ENCODE results near the gene KMT5C. TPM values are rescaled to one million over a fixed set of nuclear protein-coding genes. Genes with fewer than 3 reads are reported as not detected.

Gene KMT5C
- total RNA-seq, 2 donors from 2014 or later, result 10.2 to 25.2 TPM

DNA sequence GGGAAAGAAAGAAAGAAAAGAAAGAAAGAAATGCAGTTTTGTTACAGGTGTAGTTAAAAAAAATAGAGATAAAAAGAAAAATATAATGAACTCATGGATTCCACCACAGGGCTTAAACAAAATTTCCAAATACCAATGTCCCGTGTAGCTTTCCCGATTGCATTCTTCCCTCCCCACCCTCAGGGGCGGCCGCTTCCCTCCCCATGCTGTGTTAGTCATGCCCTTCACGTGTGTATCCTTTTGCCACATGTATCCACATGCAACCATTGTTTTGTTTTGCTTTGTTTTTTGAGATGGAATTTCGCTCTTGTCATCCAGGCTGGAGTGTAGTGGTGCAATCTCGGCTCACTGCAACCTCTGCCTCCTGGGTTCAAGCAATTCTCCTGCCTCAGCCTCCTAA is 3.6 kb upstream of the KMT5C start:
- ATAC-seq (ENCODE audit: insufficient number of reproducible peaks, low FRiP score, low read depth), result no peak
- no peak for DNase-seq (ENCODE audit: low spot score)

GRCh38 chr19:55339889-55340783 is 460 bp downstream of the KMT5C start:
- Histone ChIP-seq H3K4me3 (peak overlapping the region; percentile 85), H3K4me1 (ENCODE audit: control insufficient read depth in 1 of 2, low read depth in 2 of 2) (peaks cover 12 to 29% of the 10 kb centered on the region in 2 donors), H3K9me3 (no peaks in the 10 kb centered on the region), H3K27ac (peak overlapping the region in 1 of 2 donors; percentile 52), H3K27me3 (replicated peaks; ENCODE audit: insufficient read depth) (no peaks in the 10 kb centered on the region), H3K36me3 (peaks cover 15% of the 10 kb centered on the region)
- TF ChIP-seq, protein P1, sequence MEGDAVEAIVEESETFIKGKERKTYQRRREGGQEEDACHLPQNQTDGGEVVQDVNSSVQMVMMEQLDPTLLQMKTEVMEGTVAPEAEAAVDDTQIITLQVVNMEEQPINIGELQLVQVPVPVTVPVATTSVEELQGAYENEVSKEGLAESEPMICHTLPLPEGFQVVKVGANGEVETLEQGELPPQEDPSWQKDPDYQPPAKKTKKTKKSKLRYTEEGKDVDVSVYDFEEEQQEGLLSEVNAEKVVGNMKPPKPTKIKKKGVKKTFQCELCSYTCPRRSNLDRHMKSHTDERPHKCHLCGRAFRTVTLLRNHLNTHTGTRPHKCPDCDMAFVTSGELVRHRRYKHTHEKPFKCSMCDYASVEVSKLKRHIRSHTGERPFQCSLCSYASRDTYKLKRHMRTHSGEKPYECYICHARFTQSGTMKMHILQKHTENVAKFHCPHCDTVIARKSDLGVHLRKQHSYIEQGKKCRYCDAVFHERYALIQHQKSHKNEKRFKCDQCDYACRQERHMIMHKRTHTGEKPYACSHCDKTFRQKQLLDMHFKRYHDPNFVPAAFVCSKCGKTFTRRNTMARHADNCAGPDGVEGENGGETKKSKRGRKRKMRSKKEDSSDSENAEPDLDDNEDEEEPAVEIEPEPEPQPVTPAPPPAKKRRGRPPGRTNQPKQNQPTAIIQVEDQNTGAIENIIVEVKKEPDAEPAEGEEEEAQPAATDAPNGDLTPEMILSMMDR (IDR thresholded peaks at IDR 0.05), result no peak
- no peak for DNase-seq (ENCODE audit: low spot score)
- no peak for ATAC-seq (ENCODE audit: insufficient number of reproducible peaks, low FRiP score, low read depth)

More for the DNA sequence above, 3.6 kb upstream of the KMT5C start:
- H3K4me3 ChIP-seq, result no peak overlapping the region
- no peak overlapping the region for H3K27ac ChIP-seq
- H3K36me3 ChIP-seq, result no peaks in the 10 kb centered on the region
- H3K27me3 ChIP-seq (replicated peaks; ENCODE audit: insufficient read depth), result no peaks in the 10 kb centered on the region
- H3K4me1 ChIP-seq (ENCODE audit: control insufficient read depth in 1 of 2, low read depth in 2 of 2), result peaks cover 10 to 18% of the 10 kb centered on the region in 2 donors
- TF ChIP-seq, protein P1 (IDR thresholded peaks at IDR 0.05), result no peak
- H3K9me3 ChIP-seq, result no peaks in the 10 kb centered on the region

DNA sequence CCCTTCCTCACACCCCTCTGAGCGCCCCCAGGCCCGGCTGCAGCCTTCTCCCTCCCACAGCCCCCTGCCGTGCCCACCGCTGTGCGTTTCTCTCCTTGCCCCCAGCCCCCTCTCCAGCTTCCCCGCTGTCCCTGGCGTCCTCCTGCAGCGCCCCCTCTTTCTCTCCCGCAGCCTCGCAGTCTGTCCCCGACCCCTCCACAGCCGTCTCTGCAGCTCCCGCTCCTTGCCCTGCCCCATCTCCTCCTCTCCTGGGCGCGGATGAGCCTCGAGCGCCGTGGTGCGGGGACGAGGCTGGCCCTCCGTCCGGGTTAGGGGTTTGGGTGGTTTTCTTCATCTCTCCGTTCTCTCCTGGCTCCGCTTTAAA is 1.1 kb downstream of the KMT5C start:
- no peak for DNase-seq (ENCODE audit: low spot score)
- Histone ChIP-seq H3K9me3 (no peaks in the 10 kb centered on the region), H3K27ac (no peak overlapping the region)

DNA sequence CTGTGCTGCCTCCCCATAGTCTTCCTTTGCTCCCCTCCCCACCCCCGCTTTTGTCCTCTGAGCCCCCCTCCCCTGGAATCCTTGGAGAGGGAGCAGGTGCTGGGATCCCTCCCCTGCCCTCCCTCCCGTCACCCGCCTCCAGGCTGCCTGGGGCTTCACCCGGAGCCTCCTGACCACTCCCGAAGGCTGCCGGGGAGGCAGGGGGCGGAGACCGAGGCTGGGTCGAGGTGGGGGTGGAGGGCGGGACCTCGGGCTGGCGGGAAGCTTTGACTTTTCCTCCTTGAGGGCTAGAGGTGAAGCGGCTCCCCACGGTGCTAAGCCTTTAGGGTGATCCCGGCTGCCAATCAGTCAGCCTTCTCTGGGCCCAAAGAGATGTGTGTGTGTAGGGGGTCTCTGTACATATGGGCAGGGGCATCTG is 1.5 kb downstream of the KMT5C start:
- H3K9me3 ChIP-seq, result no peaks in the 10 kb centered on the region
- peaks cover 12 to 29% of the 10 kb centered on the region in 2 donors for H3K4me1 ChIP-seq (ENCODE audit: control insufficient read depth in 1 of 2, low read depth in 2 of 2)
- peak overlapping the region; percentile 85 for H3K4me3 ChIP-seq
- no peaks in the 10 kb centered on the region for H3K27me3 ChIP-seq (replicated peaks; ENCODE audit: insufficient read depth)
- TF ChIP-seq, protein P1 (IDR thresholded peaks at IDR 0.05), result no peak
- no peak overlapping the region for H3K27ac ChIP-seq
- DNase-seq (ENCODE audit: low spot score) (no peak), ATAC-seq (ENCODE audit: insufficient number of reproducible peaks, low FRiP score, low read depth) (no peak)
- H3K36me3 ChIP-seq, result peaks cover 15% of the 10 kb centered on the region

More for the DNA sequence above, 1.1 kb downstream of the KMT5C start:
- peaks cover 15% of the 10 kb centered on the region for H3K36me3 ChIP-seq
- no peaks in the 10 kb centered on the region for H3K27me3 ChIP-seq (replicated peaks; ENCODE audit: insufficient read depth)
- H3K4me3 ChIP-seq, result peak overlapping the region; percentile 85
- no peak for ATAC-seq (ENCODE audit: insufficient number of reproducible peaks, low FRiP score, low read depth)
- peaks cover 12 to 29% of the 10 kb centered on the region in 2 donors for H3K4me1 ChIP-seq (ENCODE audit: control insufficient read depth in 1 of 2, low read depth in 2 of 2)
- TF ChIP-seq, protein P1 (IDR thresholded peaks at IDR 0.05), result no peak

GRCh38 chr19:55341595-55342531 is 2.2 kb downstream of the KMT5C start:
- H3K4me1 ChIP-seq (ENCODE audit: control insufficient read depth in 1 of 2, low read depth in 2 of 2), result peaks cover 12 to 29% of the 10 kb centered on the region in 2 donors
- no peaks in the 10 kb centered on the region for H3K9me3 ChIP-seq
- no peak for DNase-seq (ENCODE audit: low spot score)
- H3K27me3 ChIP-seq (replicated peaks; ENCODE audit: insufficient read depth), result no peaks in the 10 kb centered on the region
- H3K36me3 ChIP-seq, result peaks cover 15% of the 10 kb centered on the region
- ATAC-seq (ENCODE audit: insufficient number of reproducible peaks, low FRiP score, low read depth), result no peak
- H3K27ac ChIP-seq, result no peak overlapping the region
- H3K4me3 ChIP-seq, result peak overlapping the region; percentile 85
- TF ChIP-seq, protein P1 (IDR thresholded peaks at IDR 0.05), result no peak

All from thoracic aorta (tissue), 2 donors.